OCI-LY3 (cell line): Measurements from ENCODE around the gene FAM13B.
"Not testable (repeated sequence)": the region's sequence is repeated elsewhere in the genome, so short reads cannot be mapped to it uniquely, and the experiment has no call there.

Source experiments
- H2AFZ ChIP-seq: fragments of 200-600, 300-600 bp; shearing (Covaris generic); 2 replicates; pipeline ENCODE4 v1.6.0; 2014; ENCODE audit warnings: antibody characterized with exemption, low read depth, low read length
- H3K27ac ChIP-seq: fragments of 200-600, 300-600 bp; sonication (generic); 2 replicates; pipeline ENCODE4 v1.5.1; 2014; ENCODE audit warnings: mild to moderate bottlenecking, low read length, moderate library complexity, mixed read lengths
- H3K27me3 ChIP-seq: fragments of 200-600, 300-600 bp; sonication (generic); 2 replicates; pipeline ENCODE4 v1.6.1; 2014; ENCODE audit warnings: low read depth, low read length, mixed read lengths
- H3K36me3 ChIP-seq: fragments of 200-600, 300-600 bp; sonication (generic); replicated peaks from 2 replicates; pipeline ENCODE3; 2014; ENCODE audit warnings: low read depth, low read length, mixed read lengths
- H3K4me1 ChIP-seq: fragments of 300-600, 200-600 bp; sonication (generic); 2 replicates; pipeline ENCODE4 v1.6.1; 2014; ENCODE audit warnings: low read length, mixed read lengths
- H3K4me2 ChIP-seq: fragments of 200-600, 300-600 bp; sonication (generic); 2 replicates; pipeline ENCODE4 v1.6.1; 2014; ENCODE audit warnings: low read length, mixed read lengths
- H3K4me3 ChIP-seq: fragments of 300-600, 200-600 bp; sonication (generic); 2 replicates; pipeline ENCODE4 v1.5.1; 2014; ENCODE audit warnings: antibody characterized with exemption, mild to moderate bottlenecking, low read length, moderate library complexity
- H3K79me2 ChIP-seq: fragments of 300-600, 200-600 bp; shearing (Covaris generic); 2 replicates; pipeline ENCODE4 v1.6.1; 2014; ENCODE audit warnings: mild to moderate bottlenecking, low read length, mixed read lengths
- H3K9ac ChIP-seq: fragments of 300-600, 200-600 bp; shearing (Covaris generic); 2 replicates; pipeline ENCODE4 v1.6.0; 2014; ENCODE audit warnings: mild to moderate bottlenecking, low read length, moderate library complexity
- H3K9me3 ChIP-seq: fragments of 200-600, 300-600 bp; shearing (Covaris generic); 2 replicates; pipeline ENCODE4 v1.6.1; 2014; ENCODE audit warnings: low read length, mixed read lengths; ENCODE audit not compliant: insufficient read depth
- H4K20me1 ChIP-seq: fragments of 200-600, 300-600 bp; sonication (generic); 2 replicates; pipeline ENCODE4 v1.6.1; 2016; ENCODE audit warnings: low read length, mixed read lengths; ENCODE audit not compliant: insufficient read depth
- CTCF ChIP-seq: fragments of 200-600, 300-600 bp; sonication (generic); IDR thresholded peaks from 2 replicates; pipeline ENCODE4 v1.5.1; 2014; ENCODE audit warnings: antibody characterized with exemption, low read length, low read depth
- EZH2phosphoT487 ChIP-seq: fragments of 200-600 bp; shearing (Covaris generic); IDR thresholded peaks from 2 replicates; pipeline ENCODE4 v1.6.1; 2018; ENCODE audit warnings: antibody characterized with exemption, mixed run types, low read depth

Gene FAM13B

GRCh38 chr5:137957948-137958347 is 74.9 kb downstream of the FAM13B start:
- Histone ChIP-seq H3K4me3 (no peak overlapping the region), H3K4me1 (no peaks in the 10 kb centered on the region), H3K9ac (no peak overlapping the region), H4K20me1 (no peaks in the 10 kb centered on the region), H3K27ac (no peak overlapping the region), H3K36me3 (no peaks in the 10 kb centered on the region), H3K4me2 (no peak overlapping the region), H2AFZ (no peak overlapping the region), H3K79me2 (no peaks in the 10 kb centered on the region), H3K9me3 (no peaks in the 10 kb centered on the region), H3K27me3 (no peaks in the 10 kb centered on the region)
- TF ChIP-seq CTCF, result no peak
- TF ChIP-seq EZH2phosphoT487, result no peak

DNA sequence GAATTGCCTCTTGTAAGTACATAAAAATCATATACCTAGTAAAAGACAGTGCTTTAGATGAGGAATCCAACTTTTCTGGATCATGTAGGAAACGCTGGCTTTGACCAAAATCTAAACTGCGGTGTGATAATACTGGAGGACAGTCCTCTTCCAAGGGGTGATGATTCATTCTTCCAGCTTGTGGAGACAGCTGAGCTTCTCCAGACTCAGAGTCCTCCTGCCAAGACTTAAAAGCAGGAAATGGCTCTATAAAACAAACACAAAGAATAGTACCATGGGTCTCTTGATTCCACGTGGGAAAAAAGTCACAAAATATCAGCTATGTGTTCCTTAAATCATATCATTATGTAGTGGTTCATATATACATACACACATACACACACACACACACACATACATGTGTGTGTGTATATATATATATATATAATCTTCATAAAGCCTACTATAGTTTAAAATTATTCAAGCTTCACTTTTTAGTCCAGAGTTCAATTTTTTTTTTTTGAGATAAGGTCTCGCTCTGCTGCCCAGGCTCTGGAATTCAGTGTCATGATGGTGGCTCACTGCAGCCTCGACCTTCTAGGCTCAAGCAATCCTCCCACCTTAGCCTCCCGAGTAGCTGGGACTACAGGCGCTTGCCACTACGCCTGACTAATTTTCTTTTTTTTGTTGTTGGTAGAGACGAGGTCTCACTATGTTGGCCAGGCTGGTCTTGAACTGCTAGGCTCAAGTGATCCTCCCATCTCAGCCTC is 78.6 kb downstream of the FAM13B start:
- H2AFZ ChIP-seq, result no peak overlapping the region
- H3K4me1 ChIP-seq, result no peaks in the 10 kb centered on the region
- no peak for TF ChIP-seq CTCF
- no peak for TF ChIP-seq EZH2phosphoT487
- no peak overlapping the region for H3K9ac ChIP-seq
- H3K79me2 ChIP-seq, result no peaks in the 10 kb centered on the region
- H3K27me3 ChIP-seq, result no peaks in the 10 kb centered on the region
- no peak overlapping the region for H3K4me3 ChIP-seq
- no peak overlapping the region for H3K27ac ChIP-seq
- H4K20me1 ChIP-seq, result no peaks in the 10 kb centered on the region
- H3K9me3 ChIP-seq, result no peaks in the 10 kb centered on the region
- H3K4me2 ChIP-seq, result no peak overlapping the region
- no peaks in the 10 kb centered on the region for H3K36me3 ChIP-seq

- Histone ChIP-seq H3K36me3 (peaks cover 27% of the 10 kb centered on the region), H3K4me1 (no peaks in the 10 kb centered on the region), H3K79me2 (no peaks in the 10 kb centered on the region)
These were observed 87.1 kb downstream of the FAM13B start for GRCh38 chr5:137945825-137946224.

DNA sequence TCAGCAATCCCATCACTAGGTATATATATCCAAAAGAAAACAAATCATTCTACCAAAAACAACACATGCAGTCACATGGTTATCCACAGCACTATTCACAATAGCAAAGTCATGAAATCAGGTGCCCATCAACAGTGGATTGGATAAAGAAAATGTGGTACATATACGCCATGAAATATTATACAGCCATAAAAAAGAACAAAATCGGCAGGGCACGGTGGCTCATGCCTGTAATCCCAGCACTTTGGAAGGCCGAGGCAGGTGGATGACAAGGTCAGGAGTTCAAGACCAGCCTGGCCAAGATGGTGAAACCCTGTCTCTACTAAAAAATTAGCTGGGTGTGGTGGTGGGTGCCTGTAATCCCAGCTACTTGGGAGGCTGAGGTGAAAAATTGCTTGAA is 88.6 kb downstream of the FAM13B start:
- not testable (repeated sequence) for H3K4me1 ChIP-seq, H3K9ac ChIP-seq, H3K4me2 ChIP-seq, H2AFZ ChIP-seq, H3K27me3 ChIP-seq, H3K27ac ChIP-seq, H3K79me2 ChIP-seq, H3K4me3 ChIP-seq, H3K9me3 ChIP-seq, H4K20me1 ChIP-seq
- peaks cover 36% of the 10 kb centered on the region for H3K36me3 ChIP-seq

More at GRCh38 chr5:137945825-137946224, 87.1 kb downstream of the FAM13B start:
- H3K4me3 ChIP-seq, result no peak overlapping the region
- no peak overlapping the region for H2AFZ ChIP-seq
- no peaks in the 10 kb centered on the region for H3K9me3 ChIP-seq
- no peak for TF ChIP-seq CTCF
- no peak for TF ChIP-seq EZH2phosphoT487
- H3K27ac ChIP-seq, result no peak overlapping the region
- H3K9ac ChIP-seq, result no peak overlapping the region
- H3K27me3 ChIP-seq, result no peaks in the 10 kb centered on the region
- H4K20me1 ChIP-seq, result no peaks in the 10 kb centered on the region
- H3K4me2 ChIP-seq, result no peak overlapping the region
